GM19324 (cell line): Measurements from ENCODE around the gene NEMP2.

Experiments used
- ATAC-seq: cut with Tn5 transposase; IDR thresholded peaks from one replicate; pipeline ENCODE4 v1.9.1; 2021; ENCODE audit warnings: mild to moderate bottlenecking, moderate library complexity; ENCODE audit not compliant: unreplicated experiment, low FRiP score

Gene NEMP2

GRCh38 chr2:190561094-190561493 is 26.6 kb upstream of the NEMP2 start:
- no peak for ATAC-seq

- no peak for ATAC-seq
These were observed 20.0 kb upstream of the NEMP2 start for GRCh38 chr2:190554357-190555006.

GRCh38 chr2:190553254-190553653 is 18.7 kb upstream of the NEMP2 start:
- ATAC-seq, result no peak

- no peak for ATAC-seq
These were observed 17.4 kb upstream of the NEMP2 start for GRCh38 chr2:190551928-190552327.

GRCh38 chr2:190550137-190550536 is 15.6 kb upstream of the NEMP2 start:
- ATAC-seq, result no peak

GRCh38 chr2:190547886-190548285 is 13.4 kb upstream of the NEMP2 start:
- ATAC-seq, result no peak

GRCh38 chr2:190546734-190547133 is 12.2 kb upstream of the NEMP2 start:
- ATAC-seq, result no peak

- no peak for ATAC-seq
These were observed 11.2 kb upstream of the NEMP2 start for GRCh38 chr2:190545555-190546385.

- no peak for ATAC-seq
These were observed 10.6 kb upstream of the NEMP2 start for GRCh38 chr2:190545093-190545492.

GRCh38 chr2:190540048-190540447 is 5.5 kb upstream of the NEMP2 start:
- no peak for ATAC-seq

- no peak for ATAC-seq
These were observed 3.7 kb upstream of the NEMP2 start for GRCh38 chr2:190538201-190538600.

- no peak for ATAC-seq
These were observed 3.2 kb upstream of the NEMP2 start for GRCh38 chr2:190537765-190538164.

GRCh38 chr2:190535586-190535985 is 1.1 kb upstream of the NEMP2 start:
- ATAC-seq, result no peak

- no peak for ATAC-seq
These were observed 558 bp upstream of the NEMP2 start for GRCh38 chr2:190535121-190535439.

- peak; percentile 13 for ATAC-seq
These were observed 583 bp downstream of the NEMP2 start for GRCh38 chr2:190533968-190534309.

GRCh38 chr2:190533175-190533967 is 1.2 kb downstream of the NEMP2 start:
- no peak for ATAC-seq

- ATAC-seq, result no peak
These were observed 1.9 kb downstream of the NEMP2 start for GRCh38 chr2:190532581-190532980.

- no peak for ATAC-seq
These were observed 4.1 kb downstream of the NEMP2 start for GRCh38 chr2:190530248-190530900.

GRCh38 chr2:190529486-190530247 is 4.9 kb downstream of the NEMP2 start:
- ATAC-seq, result no peak

- no peak for ATAC-seq
These were observed 6.0 kb downstream of the NEMP2 start for GRCh38 chr2:190528521-190529001.
